ENCODE data around the gene C11orf97. TPM values are rescaled to one million over a fixed set of nuclear protein-coding genes. Genes with fewer than 3 reads are reported as not detected.

The C11orf97 gene
- total and polyA plus RNA-seq, 2 donors (not counting 3 experiments of a cell fraction or from before 2014, with no cell fraction given) = not detected

- ChIA-PET CTCF (interaction anchor here (1.1 to 6.3 kb wide), 5 partner anchors 11 to 379 kb away, joined by 3 to 52 read pairs (median 5); no protein-coding TSS in a partner anchor), POLR2A (no interaction called here)
- Histone ChIP-seq H3K4me1 (ENCODE audit: control insufficient read depth, extremely low read depth, insufficient read depth, low read length) (no peaks in the 10 kb centered on the region), H3K9ac (replicated peaks; ENCODE audit: extremely low read depth, insufficient read depth, low read length) (no peak overlapping the region), H3K9me3 (replicated peaks; ENCODE audit: control insufficient read depth, insufficient read depth, low read length) (no peaks in the 10 kb centered on the region), H3K4me2 (ENCODE audit: insufficient read depth, low read length) (no peak overlapping the region), H4K20me1 (replicated peaks; ENCODE audit: control insufficient read depth, extremely low read depth, insufficient read depth, low read length) (no peaks in the 10 kb centered on the region), H3K4me3 (replicated peaks in 1 of 3; ENCODE audit: insufficient read depth in 1 of 3, low read depth in 1 of 3, low read length in 3 of 3) (no peak overlapping the region), H3K79me2 (ENCODE audit: control insufficient read depth, insufficient read depth, low read length) (no peaks in the 10 kb centered on the region), H3K27ac (ENCODE audit: insufficient read depth, low read depth, low read length) (no peak overlapping the region), H2AFZ (ENCODE audit: low read depth, low read length) (no peak overlapping the region), H3K9me1 (replicated peaks; ENCODE audit: control insufficient read depth, extremely low read depth, insufficient read depth, low read length) (no peaks in the 10 kb centered on the region), H3K36me3 (ENCODE audit: control insufficient read depth in 2 of 2, extremely low read depth in 1 of 2, insufficient read depth in 2 of 2, low read length in 2 of 2) (no peaks in the 10 kb centered on the region), H3K27me3 (ENCODE audit: control insufficient read depth in 2 of 2, insufficient read depth in 2 of 2, low read length in 2 of 2) (peaks cover 14 to 16% of the 10 kb centered on the region in 2 experiments)
- dilution Hi-C loops (cut with MboI; ENCODE audit: extremely low pct_ligation_motif_present, low sequenced_read_pairs) = no loop called here
- DNase-seq (ENCODE audit: low read depth, low spot score) = no peak
- TF ChIP-seq EZH2 (IDR thresholded peaks at IDR 0.05; ENCODE audit: borderline replicate concordance, low read depth, low read length, severe bottlenecking) (no peak), MAX (IDR thresholded peaks at IDR 0.05; ENCODE audit: insufficient read depth, insufficient read length) (no peak), MYC (IDR thresholded peaks at IDR 0.05; ENCODE audit: low read depth, low read length) (no peak), POLR2AphosphoS5 (IDR thresholded peaks at IDR 0.05; ENCODE audit: insufficient read depth, low read depth, low read length) (no peak)
- BruUV-seq (replicated peaks) = no TSS peak
- no peak for FAIRE-seq
- intact Hi-C loops (cut with micrococcal nuclease) = loop anchor here (2.0 kb wide), 1 partner anchor 245 kb away; no protein-coding TSS in a partner anchor
These were observed 6.0 kb downstream of the C11orf97 start for GRCh38 chr11:94518300-94518699.

- POLR2A ChIA-PET = no interaction called here
- H3K9me1 ChIP-seq (replicated peaks; ENCODE audit: control insufficient read depth, extremely low read depth, insufficient read depth, low read length) = no peaks in the 10 kb centered on the region
- H3K27me3 ChIP-seq (ENCODE audit: control insufficient read depth in 2 of 2, insufficient read depth in 2 of 2, low read length in 2 of 2) = peaks cover 12 to 13% of the 10 kb centered on the region in 2 experiments
- peak; percentile 30 to 40 for TF ChIP-seq CTCF (IDR thresholded peaks at IDR 0.05; ENCODE audit: extremely low read depth in 1 of 2, insufficient read depth in 1 of 2, low read depth in 1 of 2, low read length in 2 of 2)
- no peak for TF ChIP-seq MYC (IDR thresholded peaks at IDR 0.05; ENCODE audit: low read depth, low read length)
- H3K27ac ChIP-seq (ENCODE audit: insufficient read depth, low read depth, low read length) = no peak overlapping the region
- CTCF ChIA-PET = interaction anchor here (0.8 to 6.3 kb wide), 12 partner anchors 12 to 624 kb away, joined by 3 to 52 read pairs (median 4); no protein-coding TSS in a partner anchor
- H3K9me3 ChIP-seq (replicated peaks; ENCODE audit: control insufficient read depth, insufficient read depth, low read length) = no peaks in the 10 kb centered on the region
- no peaks in the 10 kb centered on the region for H3K36me3 ChIP-seq (ENCODE audit: control insufficient read depth in 2 of 2, extremely low read depth in 1 of 2, insufficient read depth in 2 of 2, low read length in 2 of 2)
- FAIRE-seq = no peak
- H3K4me3 ChIP-seq (replicated peaks in 1 of 3; ENCODE audit: insufficient read depth in 1 of 3, low read depth in 1 of 3, low read length in 3 of 3) = no peak overlapping the region
- H2AFZ ChIP-seq (ENCODE audit: low read depth, low read length) = peak overlapping the region; percentile 63
- dilution Hi-C loops (cut with MboI; ENCODE audit: extremely low pct_ligation_motif_present, low sequenced_read_pairs) (no loop called here), intact Hi-C loops (cut with micrococcal nuclease) (loop anchor here (1.0 to 5.0 kb wide), 4 partner anchors 44 to 1908 kb away; no protein-coding TSS in a partner anchor)
- BruUV-seq (replicated peaks) = no TSS peak
- no peaks in the 10 kb centered on the region for H4K20me1 ChIP-seq (replicated peaks; ENCODE audit: control insufficient read depth, extremely low read depth, insufficient read depth, low read length)
- no peak overlapping the region for H3K4me2 ChIP-seq (ENCODE audit: insufficient read depth, low read length)
- no peaks in the 10 kb centered on the region for H3K4me1 ChIP-seq (ENCODE audit: control insufficient read depth, extremely low read depth, insufficient read depth, low read length)
- H3K9ac ChIP-seq (replicated peaks; ENCODE audit: extremely low read depth, insufficient read depth, low read length) = no peak overlapping the region
- DNase-seq (ENCODE audit: low read depth, low spot score) = peak; percentile 38
- H3K79me2 ChIP-seq (ENCODE audit: control insufficient read depth, insufficient read depth, low read length) = no peaks in the 10 kb centered on the region
These were observed 7.3 kb downstream of the C11orf97 start for GRCh38 chr11:94519478-94520084.
